SK-N-SH (cell line): ENCODE results near the gene TSC1. TPM values are rescaled to one million over a fixed set of nuclear protein-coding genes. Genes with fewer than 3 reads are reported as not detected.
"Not testable (repeated sequence)": the region's sequence is repeated elsewhere in the genome, so short reads cannot be mapped to it uniquely, and the experiment has no call there.

Experiments
- CTCF ChIA-PET: fragments of 300-600, 350-600 bp; formaldehyde crosslinking; extraction: SDS; loops from one replicate; lab custom pipeline; 2021; lab: Yijun Ruan, JAX
- POLR2A ChIA-PET: fragments of 350-600 bp; sonication (Branson Sonifier 250); formaldehyde crosslinking; extraction: SDS; loops from one replicate; lab custom pipeline; 2020; ENCODE audit warnings: antibody characterized with exemption, inconsistent platforms; lab: Yijun Ruan, JAX
- DNase-seq: peaks from one replicate; pipeline ENCODE4 v3.0.0; 2012
- H2AFZ ChIP-seq: fragments of 200-600 bp; sonication (generic); 2 replicates; pipeline ENCODE4 v1.8.1; 2016; ENCODE audit warnings: antibody characterized with exemption, mild to moderate bottlenecking, low read depth
- H3F3A ChIP-seq: fragments of 200-600 bp; sonication (generic); replicated peaks from 2 replicates; pipeline ENCODE3; 2016; ENCODE audit warnings: antibody characterized with exemption, mild to moderate bottlenecking; ENCODE audit not compliant: insufficient read depth
- H3K27ac ChIP-seq, 2 experiments: fragments of 200-500 bp in 1 of 2; fragments of 200-600 bp in 1 of 2; sonication (Bioruptor generic) in 1 of 2; sonication (generic), shearing (Covaris generic) in 1 of 2; 2 replicates each; pipeline versions ENCODE4 v1.5.1 to v1.6.1; 2014 to 2016; ENCODE audit warnings: low read depth in 2 of 2, inconsistent platforms in 1 of 2, low read length in 1 of 2, mild to moderate bottlenecking in 1 of 2, mixed read lengths in 1 of 2
- H3K27me3 ChIP-seq: fragments of 200-600 bp; sonication (generic), shearing (Covaris generic); 2 replicates; pipeline ENCODE4 v1.6.1; 2016; ENCODE audit warnings: mixed run types; ENCODE audit not compliant: insufficient read depth
- H3K36me3 ChIP-seq, 2 experiments: fragments of 200-500 bp in 1 of 2; fragments of 200-600 bp in 1 of 2; sonication (Bioruptor generic) in 1 of 2; sonication (generic) in 1 of 2; replicated peaks in 1 of 2; 2 replicates each; pipeline versions ENCODE3 to v1.5.1; 2014 to 2016; ENCODE audit warnings: low read length in 1 of 2, mild to moderate bottlenecking in 1 of 2; ENCODE audit not compliant: insufficient read depth in 2 of 2, control insufficient read depth in 1 of 2
- H3K4me1 ChIP-seq, 2 experiments: fragments of 200-500 bp in 1 of 2; fragments of 200-600 bp in 1 of 2; sonication (Bioruptor generic) in 1 of 2; sonication (generic), shearing (Covaris generic) in 1 of 2; 2 replicates each; pipeline versions ENCODE4 v1.5.1 to v1.6.1; 2014 to 2016; ENCODE audit warnings: low read depth in 1 of 2, low read length in 1 of 2, mixed run types in 1 of 2; ENCODE audit not compliant: insufficient read depth in 2 of 2, control insufficient read depth in 1 of 2
- H3K4me2 ChIP-seq: fragments of 200-600 bp; sonication (generic), shearing (Covaris generic); 2 replicates; pipeline ENCODE4 v1.6.1; 2017; ENCODE audit warnings: mixed run types
- H3K4me3 ChIP-seq, 2 experiments: fragments of 200-500 bp in 1 of 2; fragments of 200-600 bp in 1 of 2; sonication (Bioruptor generic) in 1 of 2; sonication (generic), shearing (Covaris generic) in 1 of 2; 2 replicates each; pipeline versions ENCODE4 v1.5.1 to v1.8.1; 2014 to 2016; ENCODE audit warnings: low read depth in 2 of 2, inconsistent platforms in 1 of 2, low read length in 1 of 2, mild to moderate bottlenecking in 1 of 2, mixed read lengths in 1 of 2, moderate library complexity in 1 of 2
- H3K79me2 ChIP-seq: fragments of 200-600 bp; sonication (generic); 2 replicates; pipeline ENCODE4 v1.8.1; 2017; ENCODE audit warnings: mild to moderate bottlenecking; ENCODE audit not compliant: insufficient read depth
- H3K9ac ChIP-seq: fragments of 200-600 bp; sonication (generic); 2 replicates; pipeline ENCODE4 v1.6.1; 2017; ENCODE audit warnings: mixed run types
- H3K9me2 ChIP-seq: fragments of 200-600 bp; sonication (generic); 2 replicates; pipeline ENCODE4 v1.6.1; 2017; ENCODE audit warnings: mixed run types
- H3K9me3 ChIP-seq: fragments of 200-600 bp; sonication (generic); 2 replicates; pipeline ENCODE4 v1.6.1; 2017; ENCODE audit warnings: mixed run types, mild to moderate bottlenecking, moderate library complexity
- H4K20me1 ChIP-seq: fragments of 200-600 bp; sonication (generic); 2 replicates; pipeline ENCODE4 v1.6.1; 2017; ENCODE audit warnings: mild to moderate bottlenecking, mixed run types; ENCODE audit not compliant: insufficient read depth
- FOXM1 ChIP-seq: IDR thresholded peaks from 2 replicates; pipeline ENCODE4 v1.4.0; 2012; ENCODE audit warnings: low read depth, mild to moderate bottlenecking
- GABPA ChIP-seq: IDR thresholded peaks from 2 replicates; pipeline ENCODE4 v1.4.0; 2012; ENCODE audit warnings: low read depth, mild to moderate bottlenecking
- GATA2 ChIP-seq: sonication (generic); formaldehyde crosslinking; IDR thresholded peaks from 2 replicates; pipeline ENCODE4 v1.5.0; 2020; ENCODE audit warnings: mild to moderate bottlenecking, missing genetic modification reagents
- MEF2A ChIP-seq: IDR thresholded peaks from 2 replicates; pipeline ENCODE4 v1.4.0; 2012; ENCODE audit warnings: low read depth, borderline replicate concordance
- NRF1 ChIP-seq: IDR thresholded peaks from 2 replicates; pipeline ENCODE4 v1.6.1; 2012; ENCODE audit warnings: low read depth, mild to moderate bottlenecking, low read length
- POLR2AphosphoS5 ChIP-seq: IDR thresholded peaks from 2 replicates; pipeline ENCODE4 v1.6.1; 2012; ENCODE audit warnings: low read depth, low read length
- RAD21 ChIP-seq: IDR thresholded peaks from 2 replicates; pipeline ENCODE4 v1.6.1; 2012; ENCODE audit warnings: mild to moderate bottlenecking, low read length
- RCOR1 ChIP-seq: fragments of 150-350 bp; IDR thresholded peaks from 2 replicates; pipeline ENCODE4 v1.6.1; 2017; ENCODE audit warnings: antibody characterized with exemption, low read length
- RXRA ChIP-seq: IDR thresholded peaks from 2 replicates; pipeline ENCODE4 v1.4.0; 2012; ENCODE audit warnings: low read depth, mild to moderate bottlenecking, borderline replicate concordance
- WGBS: methylation state at CpG from one replicate; pipeline ENCODE4 v1.1.6; 2017; ENCODE audit warnings: low lambda C conversion rate; 5-methylcytosine and 5-hydroxymethylcytosine counted together
- polyA plus RNA-seq, 3 experiments: library from polyadenylated mRNA; depleted of rRNA; stranded (reverse); fragments of >200 nt; gene quantifications; 2 replicates each; pipeline ENCODE4 v1.2.3, GENCODE V29; 2012
- TF ChIP-seq, protein P1 (sequence below): IDR thresholded peaks from 2 replicates; pipeline ENCODE4 v1.4.0; 2012; ENCODE audit warnings: low read depth, borderline replicate concordance
- TF ChIP-seq, protein P2 (sequence below): IDR thresholded peaks from 2 replicates; pipeline ENCODE4 v1.4.0; 2012; ENCODE audit warnings: low read depth
- TF ChIP-seq, protein P3 (sequence below): fragments of 200-600 bp; sonication (generic); IDR thresholded peaks from 2 replicates; pipeline ENCODE4 v1.6.1; 2017; ENCODE audit warnings: antibody characterized with exemption, mild to moderate bottlenecking, moderate library complexity
- TF ChIP-seq, protein P4 (sequence below): fragments of 150-350 bp; IDR thresholded peaks from 2 replicates; pipeline ENCODE4 v1.6.1; 2016; ENCODE audit warnings: mild to moderate bottlenecking, low read depth, low read length
- TF ChIP-seq, protein P5 (sequence below): IDR thresholded peaks from 2 replicates; pipeline ENCODE4 v1.4.0; 2012; ENCODE audit warnings: low read depth, borderline replicate concordance

TSC1 gene
- polyA plus RNA-seq, 1 of the 3 experiments (the other 2 are of a cell fraction) = 18.3 TPM

DNA sequence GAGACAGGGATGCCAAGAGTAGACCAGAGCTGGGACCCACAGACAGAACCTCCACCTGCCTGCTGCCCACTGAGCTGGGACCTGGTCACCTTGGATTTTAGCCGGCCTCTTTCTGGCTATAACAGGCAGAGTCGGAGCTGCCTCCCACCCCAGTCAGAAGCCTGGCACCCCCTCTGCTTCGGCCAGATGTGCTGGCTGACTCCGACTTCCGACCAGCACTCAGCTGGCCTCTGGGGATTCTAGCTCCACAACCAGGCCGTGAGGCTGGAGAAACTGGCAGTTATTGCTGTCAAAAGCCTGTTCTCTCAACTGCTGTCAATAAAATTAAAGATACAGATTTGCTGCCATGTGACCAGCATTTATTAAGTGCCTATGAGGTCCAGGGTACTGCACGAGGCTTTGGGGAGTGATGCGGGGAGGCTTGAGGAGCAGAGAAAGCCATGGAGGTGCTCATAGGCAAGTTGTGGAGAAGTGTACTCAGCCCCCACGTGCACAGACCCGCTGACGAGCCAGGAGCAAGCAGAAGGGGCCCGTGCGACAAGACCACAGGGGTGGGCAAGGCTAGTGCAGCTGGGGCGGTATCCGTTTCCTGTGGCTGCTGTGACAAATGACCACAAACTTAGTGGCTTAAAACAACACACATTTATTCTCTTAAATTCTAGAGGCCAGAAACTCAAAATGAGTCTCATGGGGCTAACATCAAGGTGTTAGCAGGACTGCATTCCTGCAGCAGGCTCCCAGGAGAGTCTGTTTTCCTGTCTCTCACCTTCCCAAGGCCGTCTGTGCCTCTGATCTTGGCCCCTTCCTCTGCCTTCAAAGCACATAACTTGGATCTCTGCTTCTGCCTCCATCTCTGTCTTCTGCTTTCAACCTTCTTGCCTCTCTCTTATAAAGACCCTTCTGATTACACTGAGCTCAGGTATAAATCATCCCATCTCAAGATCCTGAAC is 47.2 kb upstream of the TSC1 start:
- Histone ChIP-seq H3K27me3 (peaks cover 35% of the 10 kb centered on the region), H3K4me2 (no peak overlapping the region), H2AFZ (no peak overlapping the region), H3K9me3 (no peaks in the 10 kb centered on the region), H3K4me1 (no peaks in the 10 kb centered on the region; a peak in 1 of 4 replicates), H3K4me3 (no peak overlapping the region), H3K9ac (no peak overlapping the region), H4K20me1 (no peaks in the 10 kb centered on the region), H3K27ac (no peak overlapping the region), H3K9me2 (no peaks in the 10 kb centered on the region), H3K36me3 (no peaks in the 10 kb centered on the region), H3K79me2 (no peaks in the 10 kb centered on the region), H3F3A (no peaks in the 10 kb centered on the region)
- WGBS = 37% methylated on average over 15 of the region's 16 CpGs
- TF ChIP-seq POLR2AphosphoS5 (no peak), MEF2A (no peak), RCOR1 (no peak), FOXM1 (no peak), RAD21 (no peak), RXRA (no peak)
- peak; percentile 33 for DNase-seq
- CTCF ChIA-PET = interaction anchor here (1.1 to 2.5 kb wide), 6 partner anchors 12 to 156 kb away, joined by 3 to 9 read pairs (median 4); no protein-coding TSS in a partner anchor
- POLR2A ChIA-PET = no interaction called here

DNA sequence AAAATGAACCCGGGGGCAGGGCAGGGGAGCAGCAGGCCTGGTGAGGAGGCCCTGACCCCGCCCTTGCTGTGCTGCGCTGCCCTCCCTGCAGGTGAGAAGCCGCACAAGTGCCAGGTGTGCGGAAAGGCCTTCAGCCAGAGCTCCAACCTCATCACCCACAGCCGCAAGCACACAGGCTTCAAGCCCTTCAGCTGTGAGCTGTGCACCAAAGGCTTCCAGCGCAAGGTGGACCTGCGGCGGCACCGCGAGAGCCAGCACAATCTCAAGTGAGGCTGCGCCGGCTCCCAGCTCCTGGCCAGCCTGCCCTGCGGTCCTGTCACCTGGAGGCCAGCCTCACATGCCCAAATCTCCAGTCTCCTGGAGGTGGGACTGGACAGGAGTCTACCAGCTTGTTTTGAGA is 46.4 kb upstream of the TSC1 start:
- Histone ChIP-seq H3K9ac (no peak overlapping the region), H3K27ac (no peak overlapping the region), H3K4me2 (no peak overlapping the region), H3K9me2 (no peaks in the 10 kb centered on the region), H2AFZ (no peak overlapping the region), H3F3A (no peaks in the 10 kb centered on the region), H4K20me1 (no peaks in the 10 kb centered on the region), H3K4me1 (no peaks in the 10 kb centered on the region; a peak in 1 of 4 replicates), H3K36me3 (no peaks in the 10 kb centered on the region), H3K27me3 (peaks cover 35% of the 10 kb centered on the region), H3K9me3 (no peaks in the 10 kb centered on the region), H3K4me3 (no peak overlapping the region), H3K79me2 (no peaks in the 10 kb centered on the region)
- CTCF ChIA-PET = interaction anchor here (1.1 to 2.5 kb wide), 5 partner anchors 12 to 88 kb away, joined by 3 to 9 read pairs (median 5); no protein-coding TSS in a partner anchor
- WGBS = 75% methylated on average over 5 of the region's 14 CpGs
- peak; percentile 4 for DNase-seq
- TF ChIP-seq, protein P1, sequence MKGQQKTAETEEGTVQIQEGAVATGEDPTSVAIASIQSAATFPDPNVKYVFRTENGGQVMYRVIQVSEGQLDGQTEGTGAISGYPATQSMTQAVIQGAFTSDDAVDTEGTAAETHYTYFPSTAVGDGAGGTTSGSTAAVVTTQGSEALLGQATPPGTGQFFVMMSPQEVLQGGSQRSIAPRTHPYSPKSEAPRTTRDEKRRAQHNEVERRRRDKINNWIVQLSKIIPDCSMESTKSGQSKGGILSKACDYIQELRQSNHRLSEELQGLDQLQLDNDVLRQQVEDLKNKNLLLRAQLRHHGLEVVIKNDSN = no peak
- TF ChIP-seq, protein P2, sequence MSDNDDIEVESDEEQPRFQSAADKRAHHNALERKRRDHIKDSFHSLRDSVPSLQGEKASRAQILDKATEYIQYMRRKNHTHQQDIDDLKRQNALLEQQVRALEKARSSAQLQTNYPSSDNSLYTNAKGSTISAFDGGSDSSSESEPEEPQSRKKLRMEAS = no peak
- no peak for TF ChIP-seq RAD21
- TF ChIP-seq FOXM1 = no peak
- TF ChIP-seq GABPA = no peak
- TF ChIP-seq GATA2 = no peak
- no peak for TF ChIP-seq NRF1
- TF ChIP-seq, protein P3, sequence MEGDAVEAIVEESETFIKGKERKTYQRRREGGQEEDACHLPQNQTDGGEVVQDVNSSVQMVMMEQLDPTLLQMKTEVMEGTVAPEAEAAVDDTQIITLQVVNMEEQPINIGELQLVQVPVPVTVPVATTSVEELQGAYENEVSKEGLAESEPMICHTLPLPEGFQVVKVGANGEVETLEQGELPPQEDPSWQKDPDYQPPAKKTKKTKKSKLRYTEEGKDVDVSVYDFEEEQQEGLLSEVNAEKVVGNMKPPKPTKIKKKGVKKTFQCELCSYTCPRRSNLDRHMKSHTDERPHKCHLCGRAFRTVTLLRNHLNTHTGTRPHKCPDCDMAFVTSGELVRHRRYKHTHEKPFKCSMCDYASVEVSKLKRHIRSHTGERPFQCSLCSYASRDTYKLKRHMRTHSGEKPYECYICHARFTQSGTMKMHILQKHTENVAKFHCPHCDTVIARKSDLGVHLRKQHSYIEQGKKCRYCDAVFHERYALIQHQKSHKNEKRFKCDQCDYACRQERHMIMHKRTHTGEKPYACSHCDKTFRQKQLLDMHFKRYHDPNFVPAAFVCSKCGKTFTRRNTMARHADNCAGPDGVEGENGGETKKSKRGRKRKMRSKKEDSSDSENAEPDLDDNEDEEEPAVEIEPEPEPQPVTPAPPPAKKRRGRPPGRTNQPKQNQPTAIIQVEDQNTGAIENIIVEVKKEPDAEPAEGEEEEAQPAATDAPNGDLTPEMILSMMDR = no peak
- TF ChIP-seq, protein P4, sequence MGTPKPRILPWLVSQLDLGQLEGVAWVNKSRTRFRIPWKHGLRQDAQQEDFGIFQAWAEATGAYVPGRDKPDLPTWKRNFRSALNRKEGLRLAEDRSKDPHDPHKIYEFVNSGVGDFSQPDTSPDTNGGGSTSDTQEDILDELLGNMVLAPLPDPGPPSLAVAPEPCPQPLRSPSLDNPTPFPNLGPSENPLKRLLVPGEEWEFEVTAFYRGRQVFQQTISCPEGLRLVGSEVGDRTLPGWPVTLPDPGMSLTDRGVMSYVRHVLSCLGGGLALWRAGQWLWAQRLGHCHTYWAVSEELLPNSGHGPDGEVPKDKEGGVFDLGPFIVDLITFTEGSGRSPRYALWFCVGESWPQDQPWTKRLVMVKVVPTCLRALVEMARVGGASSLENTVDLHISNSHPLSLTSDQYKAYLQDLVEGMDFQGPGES = no peak
- TF ChIP-seq, protein P5, sequence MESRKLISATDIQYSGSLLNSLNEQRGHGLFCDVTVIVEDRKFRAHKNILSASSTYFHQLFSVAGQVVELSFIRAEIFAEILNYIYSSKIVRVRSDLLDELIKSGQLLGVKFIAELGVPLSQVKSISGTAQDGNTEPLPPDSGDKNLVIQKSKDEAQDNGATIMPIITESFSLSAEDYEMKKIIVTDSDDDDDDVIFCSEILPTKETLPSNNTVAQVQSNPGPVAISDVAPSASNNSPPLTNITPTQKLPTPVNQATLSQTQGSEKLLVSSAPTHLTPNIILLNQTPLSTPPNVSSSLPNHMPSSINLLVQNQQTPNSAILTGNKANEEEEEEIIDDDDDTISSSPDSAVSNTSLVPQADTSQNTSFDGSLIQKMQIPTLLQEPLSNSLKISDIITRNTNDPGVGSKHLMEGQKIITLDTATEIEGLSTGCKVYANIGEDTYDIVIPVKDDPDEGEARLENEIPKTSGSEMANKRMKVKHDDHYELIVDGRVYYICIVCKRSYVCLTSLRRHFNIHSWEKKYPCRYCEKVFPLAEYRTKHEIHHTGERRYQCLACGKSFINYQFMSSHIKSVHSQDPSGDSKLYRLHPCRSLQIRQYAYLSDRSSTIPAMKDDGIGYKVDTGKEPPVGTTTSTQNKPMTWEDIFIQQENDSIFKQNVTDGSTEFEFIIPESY = no peak
- TF ChIP-seq RCOR1 = no peak
- POLR2A ChIA-PET = no interaction called here

DNA sequence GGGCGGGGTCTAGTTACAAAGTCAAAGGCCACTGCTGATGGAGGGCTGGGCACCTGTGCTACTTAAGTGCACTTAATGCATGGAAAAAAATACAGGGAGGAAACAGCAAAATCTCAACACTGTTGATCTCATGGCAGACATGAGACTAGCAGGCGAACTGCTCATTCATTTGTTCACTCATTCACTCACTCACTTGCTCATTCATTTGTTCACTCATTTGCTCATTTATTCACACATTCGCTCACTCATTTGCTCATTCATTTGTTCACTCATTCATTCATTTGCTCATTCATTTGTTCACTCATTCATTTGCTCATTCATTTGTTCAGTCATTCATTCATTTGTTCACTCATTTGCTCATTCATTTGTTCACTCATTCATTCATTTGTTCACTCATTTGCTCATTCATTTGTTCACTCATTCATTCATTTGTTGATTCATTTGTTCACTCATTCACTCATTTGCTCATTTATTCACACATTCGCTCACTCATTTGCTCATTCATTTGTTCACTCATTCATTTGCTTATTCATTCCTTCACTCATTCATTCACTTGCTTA is 45.7 kb upstream of the TSC1 start:
- H2AFZ ChIP-seq, H3F3A ChIP-seq, H3K4me3 ChIP-seq, H3K4me2 ChIP-seq, H3K4me1 ChIP-seq, H3K27ac ChIP-seq, H3K79me2 ChIP-seq, H4K20me1 ChIP-seq, H3K9ac ChIP-seq, POLR2A ChIA-PET, H3K9me2 ChIP-seq, H3K9me3 ChIP-seq, H3K36me3 ChIP-seq, DNase-seq: not testable (repeated sequence)
- WGBS = 33% methylated on average over 4 of the region's 4 CpGs
- H3K27me3 ChIP-seq = peaks cover 33% of the 10 kb centered on the region
- CTCF ChIA-PET = interaction anchor here (1.3 to 2.5 kb wide), 3 partner anchors 13 to 88 kb away, joined by 3 to 9 read pairs (median 5); no protein-coding TSS in a partner anchor
